GM15510 (cell line): ENCODE measurements around the gene SESN3.

ENCODE experiments used
- POLR2A ChIP-seq: IDR thresholded peaks from 3 replicates; pipeline ENCODE4 v1.6.1; 2011; ENCODE audit warnings: borderline replicate concordance; ENCODE audit not compliant: insufficient read length; ENCODE audit errors: extremely low read depth

The SESN3 gene

GRCh38 chr11:95153857-95154246 lies 77.2 kb downstream of the SESN3 start:
- TF ChIP-seq POLR2A: no peak

GRCh38 chr11:95152876-95153856 lies 77.8 kb downstream of the SESN3 start:
- no peak for TF ChIP-seq POLR2A

- TF ChIP-seq POLR2A: peak; percentile 69
Observed at GRCh38 chr11:95150956-95151684, 79.9 kb downstream of the SESN3 start.

GRCh38 chr11:95149651-95150364 lies 81.2 kb downstream of the SESN3 start:
- no peak for TF ChIP-seq POLR2A

GRCh38 chr11:95148938-95149337 lies 82.1 kb downstream of the SESN3 start:
- TF ChIP-seq POLR2A: no peak

- no peak for TF ChIP-seq POLR2A
Observed at GRCh38 chr11:95148406-95148805, 82.6 kb downstream of the SESN3 start.

GRCh38 chr11:95147364-95147905 lies 83.6 kb downstream of the SESN3 start:
- no peak for TF ChIP-seq POLR2A

- TF ChIP-seq POLR2A: no peak
Observed at GRCh38 chr11:95145430-95146060, 85.5 kb downstream of the SESN3 start.

- TF ChIP-seq POLR2A: no peak
Observed at GRCh38 chr11:95144313-95145235, 86.4 kb downstream of the SESN3 start.

- TF ChIP-seq POLR2A: no peak
Observed at GRCh38 chr11:95143106-95143681, 87.8 kb downstream of the SESN3 start.

- TF ChIP-seq POLR2A: no peak
Observed at GRCh38 chr11:95142431-95142830, 88.6 kb downstream of the SESN3 start.

GRCh38 chr11:95140397-95141033 lies 90.5 kb downstream of the SESN3 start:
- no peak for TF ChIP-seq POLR2A
